Activated naive CD8-positive, alpha-beta T cell (primary cell): Measurements from ENCODE around the gene C6orf15.

ENCODE experiments used
- H3K27ac Mint-ChIP-seq: one replicate; pipeline ENCODE4 v1.8.0; 2021; ENCODE audit warnings: mixed read lengths
- H3K27me3 Mint-ChIP-seq: one replicate; pipeline ENCODE4 v1.8.0; 2021; ENCODE audit warnings: mixed read lengths
- H3K36me3 Mint-ChIP-seq: one replicate; pipeline ENCODE4 v1.8.0; 2021; ENCODE audit warnings: mixed read lengths
- H3K4me1 Mint-ChIP-seq: one replicate; pipeline ENCODE4 v1.8.0; 2021; ENCODE audit warnings: low read depth, mixed read lengths
- H3K4me3 Mint-ChIP-seq: one replicate; pipeline ENCODE4 v1.8.0; 2021; ENCODE audit warnings: mild to moderate bottlenecking, mixed read lengths
- H3K9me3 Mint-ChIP-seq: one replicate; pipeline ENCODE4 v1.8.0; 2021; ENCODE audit warnings: low read depth, mixed read lengths

The C6orf15 gene

DNA sequence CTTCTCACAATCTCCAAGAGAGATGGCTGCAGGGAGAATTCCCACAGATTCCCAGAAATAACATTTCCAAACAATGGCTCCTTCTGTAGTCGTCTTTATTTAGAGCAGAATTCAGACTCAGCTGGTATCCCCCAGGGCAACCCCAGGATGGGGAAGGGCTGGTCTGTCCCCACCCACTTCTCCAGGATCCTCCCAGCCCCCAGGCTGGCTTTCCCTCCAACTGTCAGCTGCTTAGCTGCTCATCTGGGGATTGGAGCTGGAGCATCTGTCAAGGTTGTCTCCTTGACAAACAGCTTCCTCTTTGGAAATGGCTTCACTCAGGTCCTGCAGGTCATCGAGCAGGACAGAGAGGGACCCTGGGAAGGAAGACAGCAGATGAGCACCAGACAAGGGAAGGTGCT lies 30.0 kb upstream of the C6orf15 start:
- no peak overlapping the region for H3K4me3 Mint-ChIP-seq
- peaks cover 7% of the 10 kb centered on the region for H3K4me1 Mint-ChIP-seq
- H3K27ac Mint-ChIP-seq, result no peak overlapping the region
- peaks cover 1% of the 10 kb centered on the region for H3K36me3 Mint-ChIP-seq
- no peaks in the 10 kb centered on the region for H3K27me3 Mint-ChIP-seq
- no peaks in the 10 kb centered on the region for H3K9me3 Mint-ChIP-seq

- Mint-ChIP-seq H3K36me3 (no peaks in the 10 kb centered on the region), H3K27ac (no peak overlapping the region), H3K27me3 (no peaks in the 10 kb centered on the region), H3K4me1 (peaks cover 7% of the 10 kb centered on the region), H3K9me3 (no peaks in the 10 kb centered on the region), H3K4me3 (no peak overlapping the region)
Measured at GRCh38 chr6:31140643-31141042, 28.3 kb upstream of the C6orf15 start.

DNA sequence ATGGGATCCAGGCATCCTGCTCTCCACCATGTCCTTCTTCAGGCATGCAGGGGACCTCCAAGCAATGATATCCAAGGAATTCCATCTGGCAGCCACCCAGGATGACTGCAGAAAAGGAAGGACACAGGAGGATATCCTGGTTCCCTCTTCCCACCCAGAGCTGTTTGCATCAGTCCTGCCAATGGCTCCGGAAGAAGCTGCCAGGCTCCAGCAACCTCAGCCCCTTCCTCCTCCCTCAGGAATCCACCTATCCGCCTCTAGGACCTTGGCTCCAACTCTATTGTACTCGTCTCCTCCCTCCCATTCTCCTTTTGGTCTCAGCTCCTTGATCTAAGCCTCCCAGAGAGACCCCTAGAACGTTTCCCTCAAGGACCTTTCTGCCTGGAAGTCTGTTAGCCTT lies 27.2 kb upstream of the C6orf15 start:
- no peak overlapping the region for H3K27ac Mint-ChIP-seq
- H3K4me3 Mint-ChIP-seq, result no peak overlapping the region
- peaks cover 7% of the 10 kb centered on the region for H3K4me1 Mint-ChIP-seq
- no peaks in the 10 kb centered on the region for H3K27me3 Mint-ChIP-seq
- H3K9me3 Mint-ChIP-seq, result no peaks in the 10 kb centered on the region
- H3K36me3 Mint-ChIP-seq, result no peaks in the 10 kb centered on the region

DNA sequence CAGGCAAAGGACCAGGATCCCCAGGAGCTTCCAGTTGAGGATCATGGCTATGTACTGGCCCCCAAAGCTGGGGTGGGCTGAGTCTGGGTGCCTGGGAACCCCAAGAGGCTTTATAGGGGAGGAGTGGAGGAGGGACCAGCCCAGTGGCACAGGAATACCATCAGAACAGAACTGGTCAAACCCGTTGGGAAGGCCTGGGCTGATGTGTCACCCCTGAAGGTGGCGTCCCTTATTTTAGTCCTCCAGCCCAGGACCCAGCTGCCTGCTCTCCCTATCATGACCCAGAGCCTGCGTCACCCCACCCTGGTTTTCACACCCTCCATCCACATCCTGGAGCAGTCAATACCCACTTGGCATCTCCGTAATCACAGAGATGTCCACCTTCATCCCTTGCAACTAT lies 26.6 kb upstream of the C6orf15 start, which contains the start of gene PSORS1C2:
Gene PSORS1C2 (minus strand): TSS at position 85 of the 400 bp plus-strand sequence. CDS start 40 bp downstream, at position 45.
- H3K36me3 Mint-ChIP-seq, result no peaks in the 10 kb centered on the region
- no peaks in the 10 kb centered on the region for H3K27me3 Mint-ChIP-seq
- H3K4me3 Mint-ChIP-seq, result no peak within 1 kb of the TSS
- H3K9me3 Mint-ChIP-seq, result no peaks in the 10 kb centered on the region
- H3K4me1 Mint-ChIP-seq, result peaks cover 7% of the 10 kb centered on the region
- no peak within 1 kb of the TSS for H3K27ac Mint-ChIP-seq

DNA sequence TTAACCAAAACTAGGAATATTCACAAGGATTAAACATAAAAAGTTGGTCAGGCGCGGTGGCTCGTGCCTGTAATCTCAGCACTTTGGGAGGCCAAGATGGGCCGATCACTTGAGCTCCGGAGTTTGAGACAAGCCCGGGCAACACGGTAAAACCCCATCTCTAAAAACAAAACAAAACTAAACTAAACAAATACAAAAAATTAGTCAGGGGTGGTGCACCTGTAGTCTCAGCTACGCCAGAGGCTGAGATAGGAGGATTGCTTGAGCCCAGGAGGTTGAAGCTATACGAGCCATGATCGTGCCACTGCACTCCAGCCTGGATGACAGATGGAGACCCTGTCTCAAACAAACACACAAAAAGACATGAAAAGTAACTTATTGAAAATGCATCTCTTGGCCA lies 23.3 kb upstream of the C6orf15 start:
- Mint-ChIP-seq H3K4me3 (no peak overlapping the region), H3K36me3 (no peaks in the 10 kb centered on the region), H3K27ac (no peak overlapping the region), H3K4me1 (peaks cover 7% of the 10 kb centered on the region), H3K9me3 (no peaks in the 10 kb centered on the region), H3K27me3 (no peaks in the 10 kb centered on the region)

DNA sequence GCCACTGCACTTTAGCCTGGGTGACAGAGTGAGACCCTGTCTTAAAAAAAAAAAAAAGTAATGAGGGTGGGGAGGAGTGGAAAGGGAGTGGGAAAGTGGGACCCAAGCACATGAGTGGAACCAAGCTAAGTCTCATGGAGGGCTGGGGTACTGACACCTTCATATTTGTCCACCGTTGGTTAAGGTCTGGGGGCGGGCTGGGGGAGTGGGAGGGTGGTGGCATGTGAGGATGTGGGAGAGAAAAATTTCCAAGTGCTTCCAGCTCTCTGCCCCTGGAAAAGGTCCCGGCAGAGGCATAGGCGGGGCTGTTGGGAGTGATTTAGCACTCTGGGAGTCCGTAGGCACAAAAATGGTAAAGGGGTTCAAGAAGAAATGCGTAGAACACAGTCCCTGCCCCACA lies 20.4 kb upstream of the C6orf15 start:
- H3K4me3 Mint-ChIP-seq, result no peak overlapping the region
- H3K4me1 Mint-ChIP-seq, result peaks cover 11% of the 10 kb centered on the region
- H3K9me3 Mint-ChIP-seq, result no peaks in the 10 kb centered on the region
- no peaks in the 10 kb centered on the region for H3K27me3 Mint-ChIP-seq
- H3K36me3 Mint-ChIP-seq, result no peaks in the 10 kb centered on the region
- H3K27ac Mint-ChIP-seq, result no peak overlapping the region

- Mint-ChIP-seq H3K4me3 (no peak overlapping the region), H3K9me3 (no peaks in the 10 kb centered on the region)
Measured at GRCh38 chr6:31131595-31131994, 19.2 kb upstream of the C6orf15 start.

DNA sequence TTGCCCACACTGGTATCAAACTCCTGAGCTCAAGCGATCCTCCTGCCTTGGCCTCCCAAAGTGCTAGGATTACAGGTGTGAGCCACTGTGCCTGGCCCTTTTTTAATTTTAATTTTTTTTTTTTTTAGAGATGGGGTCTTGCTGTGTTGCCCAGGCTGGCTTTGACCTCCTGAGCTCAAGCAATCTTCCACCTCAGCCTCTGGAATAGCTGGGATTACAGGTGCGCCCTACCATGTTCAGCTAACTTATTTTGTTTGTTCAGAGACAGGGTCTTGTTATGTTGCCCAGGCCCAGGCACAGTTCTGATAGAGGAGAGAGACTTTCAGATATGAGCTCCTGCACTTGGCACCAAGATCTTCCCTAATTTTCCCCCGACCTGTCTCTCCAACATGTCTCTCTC lies 18.4 kb upstream of the C6orf15 start:
- no peaks in the 10 kb centered on the region for H3K9me3 Mint-ChIP-seq
- peaks cover 8% of the 10 kb centered on the region for H3K4me1 Mint-ChIP-seq
- H3K4me3 Mint-ChIP-seq, result no peak overlapping the region
- H3K27ac Mint-ChIP-seq, result no peak overlapping the region
- no peaks in the 10 kb centered on the region for H3K27me3 Mint-ChIP-seq
- no peaks in the 10 kb centered on the region for H3K36me3 Mint-ChIP-seq

More at GRCh38 chr6:31131595-31131994, 19.2 kb upstream of the C6orf15 start:
- H3K27ac Mint-ChIP-seq, result no peak overlapping the region
- no peaks in the 10 kb centered on the region for H3K36me3 Mint-ChIP-seq
- H3K4me1 Mint-ChIP-seq, result peaks cover 8% of the 10 kb centered on the region
- no peaks in the 10 kb centered on the region for H3K27me3 Mint-ChIP-seq

- no peaks in the 10 kb centered on the region for H3K27me3 Mint-ChIP-seq
- no peaks in the 10 kb centered on the region for H3K36me3 Mint-ChIP-seq
- H3K27ac Mint-ChIP-seq, result no peak overlapping the region
- H3K4me1 Mint-ChIP-seq, result peaks cover 8% of the 10 kb centered on the region
- H3K9me3 Mint-ChIP-seq, result no peaks in the 10 kb centered on the region
- no peak overlapping the region for H3K4me3 Mint-ChIP-seq
Measured at GRCh38 chr6:31129130-31129529, 16.8 kb upstream of the C6orf15 start.

GRCh38 chr6:31128093-31128676 lies 15.8 kb upstream of the C6orf15 start:
- Mint-ChIP-seq H3K4me3 (no peak overlapping the region), H3K27me3 (no peaks in the 10 kb centered on the region), H3K36me3 (no peaks in the 10 kb centered on the region), H3K9me3 (no peaks in the 10 kb centered on the region), H3K4me1 (peaks cover 8% of the 10 kb centered on the region), H3K27ac (no peak overlapping the region)

GRCh38 chr6:31126396-31127175 lies 14.2 kb upstream of the C6orf15 start:
- Mint-ChIP-seq H3K36me3 (no peaks in the 10 kb centered on the region), H3K4me1 (peaks cover 8% of the 10 kb centered on the region), H3K4me3 (no peak overlapping the region), H3K27ac (no peak overlapping the region), H3K9me3 (no peaks in the 10 kb centered on the region), H3K27me3 (no peaks in the 10 kb centered on the region)

GRCh38 chr6:31125586-31126363 lies 13.4 kb upstream of the C6orf15 start:
- Mint-ChIP-seq H3K27ac (no peak overlapping the region), H3K36me3 (no peaks in the 10 kb centered on the region)

DNA sequence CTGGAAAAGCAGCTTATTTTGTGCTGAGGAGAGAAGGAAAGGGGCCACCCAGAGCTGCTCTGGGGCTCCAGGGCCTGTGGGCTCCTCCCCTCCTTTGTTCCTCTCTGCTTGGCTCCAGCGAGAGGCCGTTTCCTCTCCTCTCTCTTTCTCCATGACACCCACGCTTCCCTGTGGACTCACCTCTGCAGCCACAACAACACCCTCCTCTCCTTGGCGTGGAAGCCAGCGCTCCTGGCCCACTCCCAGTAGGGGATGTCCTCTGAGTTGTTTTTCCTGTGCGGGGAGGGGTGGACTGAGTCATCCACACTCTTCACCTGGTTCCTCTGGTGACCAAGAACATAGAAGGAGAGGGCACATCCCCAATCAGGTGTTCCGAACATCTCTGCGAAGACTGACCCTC lies 12.8 kb upstream of the C6orf15 start:
- H3K27me3 Mint-ChIP-seq, result no peaks in the 10 kb centered on the region
- no peak overlapping the region for H3K4me3 Mint-ChIP-seq
- no peak overlapping the region for H3K27ac Mint-ChIP-seq
- H3K4me1 Mint-ChIP-seq, result peaks cover 8% of the 10 kb centered on the region
- H3K36me3 Mint-ChIP-seq, result no peaks in the 10 kb centered on the region
- no peaks in the 10 kb centered on the region for H3K9me3 Mint-ChIP-seq

More at GRCh38 chr6:31125586-31126363, 13.4 kb upstream of the C6orf15 start:
- H3K4me3 Mint-ChIP-seq, result no peak overlapping the region
- H3K9me3 Mint-ChIP-seq, result no peaks in the 10 kb centered on the region
- H3K27me3 Mint-ChIP-seq, result no peaks in the 10 kb centered on the region
- H3K4me1 Mint-ChIP-seq, result peaks cover 8% of the 10 kb centered on the region

DNA sequence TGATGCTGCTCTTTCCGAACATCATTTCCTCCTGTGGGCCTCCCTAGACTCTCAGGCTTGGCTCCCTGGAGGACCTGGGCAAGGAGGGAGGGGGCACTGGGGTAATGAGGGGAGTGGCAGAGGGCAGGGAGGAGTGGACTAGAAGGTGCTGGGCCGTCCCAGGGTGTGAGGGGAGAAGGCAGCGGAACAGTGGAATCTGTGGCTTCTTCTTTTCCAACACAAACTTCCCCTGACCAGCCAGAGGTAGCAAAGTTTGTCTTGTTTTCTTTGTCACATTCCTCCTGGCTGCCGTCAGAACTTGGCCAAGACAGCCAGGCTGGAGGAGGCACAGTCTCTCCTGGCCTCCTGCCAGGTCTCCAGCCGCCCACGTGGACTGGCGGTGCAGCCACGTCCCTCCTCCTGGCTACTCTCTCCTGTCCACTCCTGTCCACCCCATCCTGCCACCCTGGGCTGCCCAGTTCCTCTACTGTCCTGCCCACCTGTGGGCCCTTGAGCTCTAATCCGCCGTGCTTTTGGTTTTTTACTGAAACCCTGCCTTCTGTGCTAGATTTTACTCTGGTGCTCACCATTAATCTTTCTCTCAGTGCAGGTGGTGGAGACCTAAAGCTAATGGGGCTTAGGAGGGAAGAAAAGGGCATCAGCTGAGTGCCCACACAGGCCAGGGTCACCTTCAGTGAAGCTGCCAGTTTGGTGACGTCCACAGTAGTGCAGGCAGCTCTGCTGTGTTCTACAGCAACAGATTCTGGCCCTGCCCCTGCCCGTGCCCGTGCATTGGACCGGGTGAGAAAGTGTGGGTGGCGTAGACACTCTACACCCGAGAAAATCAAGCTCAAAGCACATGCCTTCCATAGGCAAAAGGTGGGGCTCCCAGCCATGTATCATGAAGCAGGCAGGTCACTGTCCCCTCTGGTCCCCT lies 10.7 kb upstream of the C6orf15 start:
- no peaks in the 10 kb centered on the region for H3K27me3 Mint-ChIP-seq
- H3K36me3 Mint-ChIP-seq, result no peaks in the 10 kb centered on the region
- peaks cover 4% of the 10 kb centered on the region for H3K4me1 Mint-ChIP-seq
- H3K27ac Mint-ChIP-seq, result no peak overlapping the region
- no peak overlapping the region for H3K4me3 Mint-ChIP-seq
- H3K9me3 Mint-ChIP-seq, result no peaks in the 10 kb centered on the region
